ENCODE data around the gene TMEM174.

DNA sequence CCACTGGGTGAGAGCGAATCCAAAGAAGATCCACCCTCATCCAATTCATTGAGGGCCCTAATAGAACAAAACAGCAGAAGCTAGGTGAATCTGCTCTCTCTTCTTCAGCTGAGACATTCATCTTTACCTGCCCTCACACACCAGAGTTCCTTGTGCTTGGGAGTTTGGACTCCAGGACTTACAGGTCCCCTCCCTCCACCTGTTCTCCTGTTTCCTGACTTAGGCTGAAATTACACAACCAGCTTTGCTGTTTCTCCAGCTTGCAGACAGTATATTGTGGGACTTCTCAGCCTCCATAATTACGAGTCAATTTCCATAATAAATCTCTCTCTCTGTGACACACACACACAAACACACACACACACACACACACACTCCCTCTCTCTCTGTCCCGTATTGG, 33.5 kb upstream of the TMEM174 start:
- TF ChIP-seq, protein P1, sequence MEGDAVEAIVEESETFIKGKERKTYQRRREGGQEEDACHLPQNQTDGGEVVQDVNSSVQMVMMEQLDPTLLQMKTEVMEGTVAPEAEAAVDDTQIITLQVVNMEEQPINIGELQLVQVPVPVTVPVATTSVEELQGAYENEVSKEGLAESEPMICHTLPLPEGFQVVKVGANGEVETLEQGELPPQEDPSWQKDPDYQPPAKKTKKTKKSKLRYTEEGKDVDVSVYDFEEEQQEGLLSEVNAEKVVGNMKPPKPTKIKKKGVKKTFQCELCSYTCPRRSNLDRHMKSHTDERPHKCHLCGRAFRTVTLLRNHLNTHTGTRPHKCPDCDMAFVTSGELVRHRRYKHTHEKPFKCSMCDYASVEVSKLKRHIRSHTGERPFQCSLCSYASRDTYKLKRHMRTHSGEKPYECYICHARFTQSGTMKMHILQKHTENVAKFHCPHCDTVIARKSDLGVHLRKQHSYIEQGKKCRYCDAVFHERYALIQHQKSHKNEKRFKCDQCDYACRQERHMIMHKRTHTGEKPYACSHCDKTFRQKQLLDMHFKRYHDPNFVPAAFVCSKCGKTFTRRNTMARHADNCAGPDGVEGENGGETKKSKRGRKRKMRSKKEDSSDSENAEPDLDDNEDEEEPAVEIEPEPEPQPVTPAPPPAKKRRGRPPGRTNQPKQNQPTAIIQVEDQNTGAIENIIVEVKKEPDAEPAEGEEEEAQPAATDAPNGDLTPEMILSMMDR (conservative IDR thresholded peaks at IDR 0.05; ENCODE audit: low read length) = no peak
- no peak for TF ChIP-seq EZH2phosphoT487 (IDR thresholded peaks at IDR 0.05; ENCODE audit: borderline replicate concordance, low read depth, low read length)

Measured in OCI-LY7 (cell line).